Measurements from ENCODE around the gene CAMKK1. TPM values are rescaled to one million over a fixed set of nuclear protein-coding genes. Genes with fewer than 3 reads are reported as not detected.

CAMKK1 gene
- total and polyA plus RNA-seq, 5 donors from 2014 or later, result 0.09 to 3.2 (median 0.88) TPM

- H3K27ac Mint-ChIP-seq, result peak overlapping the region in 1 of 3 donors; percentile 42
- H3K27me3 Mint-ChIP-seq, result no peaks in the 10 kb centered on the region
- Histone ChIP-seq H3K4me3 (ENCODE audit: low read depth, low read length) (no peak overlapping the region), H3K36me3 (ENCODE audit: control insufficient read depth, insufficient read depth, low read length) (peaks cover 2% of the 10 kb centered on the region), H3K27ac (ENCODE audit: insufficient read depth, low read length, poor library complexity, severe bottlenecking) (no peak overlapping the region), H3K9me3 (ENCODE audit: control insufficient read depth in 2 of 2, low read length in 2 of 2) (no peaks in the 10 kb centered on the region), H3K27me3 (ENCODE audit: control insufficient read depth, insufficient read depth, low read length) (no peaks in the 10 kb centered on the region), H3K4me1 (ENCODE audit: control insufficient read depth, insufficient read depth, low read length, poor library complexity, severe bottlenecking) (no peaks in the 10 kb centered on the region)
- H3K4me1 Mint-ChIP-seq, result peaks cover 0 to 4% (median 2%) of the 10 kb centered on the region in 4 donors
- H3K9me3 Mint-ChIP-seq, result no peaks in the 10 kb centered on the region
- ATAC-seq (ENCODE audit: low read depth in 2 of 2) (no peak), DNase-seq (no peak)
- no peak overlapping the region for H3K4me3 Mint-ChIP-seq
- H3K36me3 Mint-ChIP-seq, result peaks cover 13% of the 10 kb centered on the region
Measured at GRCh38 chr17:3879591-3880417, 13.0 kb downstream of the CAMKK1 start.

- no peak overlapping the region for H3K27ac ChIP-seq (ENCODE audit: insufficient read depth, low read length, poor library complexity, severe bottlenecking)
- DNase-seq (no peak), ATAC-seq (ENCODE audit: low read depth in 2 of 2) (no peak)
- H3K9me3 ChIP-seq (ENCODE audit: control insufficient read depth in 2 of 2, low read length in 2 of 2), result no peaks in the 10 kb centered on the region
- H3K4me3 ChIP-seq (ENCODE audit: low read depth, low read length), result no peak overlapping the region
- H3K36me3 Mint-ChIP-seq, result peaks cover 13% of the 10 kb centered on the region
- no peaks in the 10 kb centered on the region for H3K4me1 ChIP-seq (ENCODE audit: control insufficient read depth, insufficient read depth, low read length, poor library complexity, severe bottlenecking)
- H3K4me1 Mint-ChIP-seq, result peaks cover 0 to 4% (median 2%) of the 10 kb centered on the region in 4 donors
- H3K27me3 ChIP-seq (ENCODE audit: control insufficient read depth, insufficient read depth, low read length), result no peaks in the 10 kb centered on the region
- no peaks in the 10 kb centered on the region for H3K9me3 Mint-ChIP-seq
- peaks cover 2% of the 10 kb centered on the region for H3K36me3 ChIP-seq (ENCODE audit: control insufficient read depth, insufficient read depth, low read length)
- no peak overlapping the region for H3K27ac Mint-ChIP-seq
- H3K27me3 Mint-ChIP-seq, result no peaks in the 10 kb centered on the region
- no peak overlapping the region for H3K4me3 Mint-ChIP-seq
Measured at GRCh38 chr17:3879186-3879585, 13.7 kb downstream of the CAMKK1 start.

GRCh38 chr17:3877220-3877619 is 15.6 kb downstream of the CAMKK1 start:
- Histone ChIP-seq H3K36me3 (ENCODE audit: control insufficient read depth, insufficient read depth, low read length) (peaks cover 5% of the 10 kb centered on the region), H3K27ac (ENCODE audit: insufficient read depth, low read length, poor library complexity, severe bottlenecking) (no peak overlapping the region), H3K27me3 (ENCODE audit: control insufficient read depth, insufficient read depth, low read length) (no peaks in the 10 kb centered on the region), H3K4me1 (ENCODE audit: control insufficient read depth, insufficient read depth, low read length, poor library complexity, severe bottlenecking) (no peaks in the 10 kb centered on the region), H3K9me3 (ENCODE audit: control insufficient read depth in 2 of 2, low read length in 2 of 2) (no peaks in the 10 kb centered on the region), H3K4me3 (ENCODE audit: low read depth, low read length) (no peak overlapping the region)
- no peak overlapping the region for H3K4me3 Mint-ChIP-seq
- H3K9me3 Mint-ChIP-seq, result no peaks in the 10 kb centered on the region
- DNase-seq (no peak), ATAC-seq (ENCODE audit: low read depth in 2 of 2) (no peak)
- peaks cover 19% of the 10 kb centered on the region for H3K36me3 Mint-ChIP-seq
- H3K27ac Mint-ChIP-seq, result no peak overlapping the region
- peaks cover 0 to 2% (median under 1%) of the 10 kb centered on the region in 4 donors for H3K4me1 Mint-ChIP-seq
- H3K27me3 Mint-ChIP-seq, result no peaks in the 10 kb centered on the region

- Mint-ChIP-seq H3K27ac (peak overlapping the region in 1 of 3 donors; percentile 35), H3K36me3 (peaks cover 15% of the 10 kb centered on the region), H3K4me1 (peaks cover 0 to 2% (median under 1%) of the 10 kb centered on the region in 4 donors), H3K9me3 (no peaks in the 10 kb centered on the region), H3K27me3 (no peaks in the 10 kb centered on the region), H3K4me3 (no peak overlapping the region)
- no peaks in the 10 kb centered on the region for H3K27me3 ChIP-seq (ENCODE audit: control insufficient read depth, insufficient read depth, low read length)
- no peak overlapping the region for H3K27ac ChIP-seq (ENCODE audit: insufficient read depth, low read length, poor library complexity, severe bottlenecking)
- peaks cover 5% of the 10 kb centered on the region for H3K36me3 ChIP-seq (ENCODE audit: control insufficient read depth, insufficient read depth, low read length)
- H3K9me3 ChIP-seq (ENCODE audit: control insufficient read depth in 2 of 2, low read length in 2 of 2), result no peaks in the 10 kb centered on the region
- ATAC-seq (ENCODE audit: low read depth in 2 of 2), result no peak
- DNase-seq, result no peak
- H3K4me3 ChIP-seq (ENCODE audit: low read depth, low read length), result no peak overlapping the region
- H3K4me1 ChIP-seq (ENCODE audit: control insufficient read depth, insufficient read depth, low read length, poor library complexity, severe bottlenecking), result no peaks in the 10 kb centered on the region
Measured at GRCh38 chr17:3875317-3875716, 17.5 kb downstream of the CAMKK1 start.

- Mint-ChIP-seq H3K4me1 (peaks cover 0 to 1% (median 0%) of the 10 kb centered on the region in 4 donors), H3K36me3 (peaks cover 5% of the 10 kb centered on the region), H3K27me3 (no peaks in the 10 kb centered on the region), H3K27ac (peak overlapping the region in 1 of 3 donors; percentile 82), H3K9me3 (no peaks in the 10 kb centered on the region), H3K4me3 (no peak overlapping the region)
- Histone ChIP-seq H3K4me1 (ENCODE audit: control insufficient read depth, insufficient read depth, low read length, poor library complexity, severe bottlenecking) (no peaks in the 10 kb centered on the region), H3K36me3 (ENCODE audit: control insufficient read depth, insufficient read depth, low read length) (peaks cover 5% of the 10 kb centered on the region), H3K27ac (ENCODE audit: insufficient read depth, low read length, poor library complexity, severe bottlenecking) (no peak overlapping the region), H3K9me3 (ENCODE audit: control insufficient read depth in 2 of 2, low read length in 2 of 2) (no peaks in the 10 kb centered on the region), H3K27me3 (ENCODE audit: control insufficient read depth, insufficient read depth, low read length) (no peaks in the 10 kb centered on the region), H3K4me3 (ENCODE audit: low read depth, low read length) (no peak overlapping the region)
- no peak for DNase-seq
- ATAC-seq (ENCODE audit: low read depth in 2 of 2), result no peak
Measured at GRCh38 chr17:3873862-3874261, 19.0 kb downstream of the CAMKK1 start.

GRCh38 chr17:3870871-3871306 is 22.0 kb downstream of the CAMKK1 start:
- Mint-ChIP-seq H3K27me3 (no peaks in the 10 kb centered on the region), H3K9me3 (no peaks in the 10 kb centered on the region), H3K4me3 (no peak overlapping the region), H3K4me1 (no peaks in the 10 kb centered on the region), H3K36me3 (peaks cover 11% of the 10 kb centered on the region), H3K27ac (no peak overlapping the region)
- ATAC-seq (ENCODE audit: low read depth in 2 of 2) (peak in 1 of 2 donors; percentile 52), DNase-seq (no peak)
- Histone ChIP-seq H3K27ac (ENCODE audit: insufficient read depth, low read length, poor library complexity, severe bottlenecking) (no peak overlapping the region), H3K9me3 (ENCODE audit: control insufficient read depth in 2 of 2, low read length in 2 of 2) (no peaks in the 10 kb centered on the region), H3K36me3 (ENCODE audit: control insufficient read depth, insufficient read depth, low read length) (peaks cover 4% of the 10 kb centered on the region), H3K4me1 (ENCODE audit: control insufficient read depth, insufficient read depth, low read length, poor library complexity, severe bottlenecking) (no peaks in the 10 kb centered on the region), H3K27me3 (ENCODE audit: control insufficient read depth, insufficient read depth, low read length) (no peaks in the 10 kb centered on the region), H3K4me3 (ENCODE audit: low read depth, low read length) (no peak overlapping the region)

- Mint-ChIP-seq H3K9me3 (no peaks in the 10 kb centered on the region), H3K27ac (no peak overlapping the region), H3K4me3 (no peak overlapping the region), H3K27me3 (no peaks in the 10 kb centered on the region), H3K4me1 (no peaks in the 10 kb centered on the region), H3K36me3 (peaks cover 5% of the 10 kb centered on the region)
- Histone ChIP-seq H3K4me3 (ENCODE audit: low read depth, low read length) (no peak overlapping the region), H3K4me1 (ENCODE audit: control insufficient read depth, insufficient read depth, low read length, poor library complexity, severe bottlenecking) (no peaks in the 10 kb centered on the region), H3K36me3 (ENCODE audit: control insufficient read depth, insufficient read depth, low read length) (no peaks in the 10 kb centered on the region), H3K27ac (ENCODE audit: insufficient read depth, low read length, poor library complexity, severe bottlenecking) (no peak overlapping the region), H3K27me3 (ENCODE audit: control insufficient read depth, insufficient read depth, low read length) (no peaks in the 10 kb centered on the region), H3K9me3 (ENCODE audit: control insufficient read depth in 2 of 2, low read length in 2 of 2) (no peaks in the 10 kb centered on the region)
- ATAC-seq (ENCODE audit: low read depth in 2 of 2), result no peak
- DNase-seq, result no peak
Measured at GRCh38 chr17:3867606-3868005, 25.2 kb downstream of the CAMKK1 start.

- no peaks in the 10 kb centered on the region for H3K9me3 ChIP-seq (ENCODE audit: control insufficient read depth in 2 of 2, low read length in 2 of 2)
- Mint-ChIP-seq H3K36me3 (peaks cover 5% of the 10 kb centered on the region), H3K4me1 (no peaks in the 10 kb centered on the region), H3K27ac (no peak overlapping the region), H3K4me3 (no peak overlapping the region), H3K9me3 (no peaks in the 10 kb centered on the region), H3K27me3 (no peaks in the 10 kb centered on the region)
- H3K27ac ChIP-seq (ENCODE audit: insufficient read depth, low read length, poor library complexity, severe bottlenecking), result no peak overlapping the region
- no peaks in the 10 kb centered on the region for H3K4me1 ChIP-seq (ENCODE audit: control insufficient read depth, insufficient read depth, low read length, poor library complexity, severe bottlenecking)
- no peak for DNase-seq
- H3K27me3 ChIP-seq (ENCODE audit: control insufficient read depth, insufficient read depth, low read length), result no peaks in the 10 kb centered on the region
- H3K4me3 ChIP-seq (ENCODE audit: low read depth, low read length), result no peak overlapping the region
- no peak for ATAC-seq (ENCODE audit: low read depth in 2 of 2)
- no peaks in the 10 kb centered on the region for H3K36me3 ChIP-seq (ENCODE audit: control insufficient read depth, insufficient read depth, low read length)
Measured at GRCh38 chr17:3867106-3867505, 25.7 kb downstream of the CAMKK1 start.
